Measurements from ENCODE around the gene PDHX.

DNA sequence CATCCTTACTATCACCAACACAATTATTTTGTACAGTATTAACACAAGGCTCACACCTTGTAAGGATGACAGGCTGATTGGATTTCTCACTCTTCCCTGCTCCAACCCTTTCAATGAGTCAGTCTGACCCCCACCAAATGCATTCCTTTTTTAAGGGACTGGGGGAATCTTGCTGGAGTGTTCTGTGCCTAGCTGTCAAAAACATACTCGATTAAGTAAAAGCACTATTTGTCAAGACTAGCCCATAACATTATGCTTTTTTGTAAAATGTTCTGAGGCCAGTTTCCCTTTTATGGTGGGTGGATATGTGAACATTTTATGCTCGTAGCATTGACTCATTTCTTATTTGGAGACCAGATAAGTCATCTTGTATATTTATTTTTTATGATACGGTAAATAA lies 87.2 kb downstream of the PDHX start:
- no peak for TF ChIP-seq POLR2AphosphoS5 (IDR thresholded peaks at IDR 0.05; ENCODE audit: borderline replicate concordance, low read depth, low read length)
- no peak for TF ChIP-seq EZH2 (IDR thresholded peaks at IDR 0.05)
- no peak for TF ChIP-seq FOXP2 (optimal IDR thresholded peaks at IDR 0.05; ENCODE audit: control extremely low read depth, extremely low read length, insufficient read depth)

Data from SK-N-MC (cell line).